Measurements from ENCODE around the gene SERTAD2. TPM values are rescaled to one million over a fixed set of nuclear protein-coding genes. Genes with fewer than 3 reads are reported as not detected.

The SERTAD2 gene
- polyA plus RNA-seq, 1 donor from 2014 or later = 14.6 TPM

DNA sequence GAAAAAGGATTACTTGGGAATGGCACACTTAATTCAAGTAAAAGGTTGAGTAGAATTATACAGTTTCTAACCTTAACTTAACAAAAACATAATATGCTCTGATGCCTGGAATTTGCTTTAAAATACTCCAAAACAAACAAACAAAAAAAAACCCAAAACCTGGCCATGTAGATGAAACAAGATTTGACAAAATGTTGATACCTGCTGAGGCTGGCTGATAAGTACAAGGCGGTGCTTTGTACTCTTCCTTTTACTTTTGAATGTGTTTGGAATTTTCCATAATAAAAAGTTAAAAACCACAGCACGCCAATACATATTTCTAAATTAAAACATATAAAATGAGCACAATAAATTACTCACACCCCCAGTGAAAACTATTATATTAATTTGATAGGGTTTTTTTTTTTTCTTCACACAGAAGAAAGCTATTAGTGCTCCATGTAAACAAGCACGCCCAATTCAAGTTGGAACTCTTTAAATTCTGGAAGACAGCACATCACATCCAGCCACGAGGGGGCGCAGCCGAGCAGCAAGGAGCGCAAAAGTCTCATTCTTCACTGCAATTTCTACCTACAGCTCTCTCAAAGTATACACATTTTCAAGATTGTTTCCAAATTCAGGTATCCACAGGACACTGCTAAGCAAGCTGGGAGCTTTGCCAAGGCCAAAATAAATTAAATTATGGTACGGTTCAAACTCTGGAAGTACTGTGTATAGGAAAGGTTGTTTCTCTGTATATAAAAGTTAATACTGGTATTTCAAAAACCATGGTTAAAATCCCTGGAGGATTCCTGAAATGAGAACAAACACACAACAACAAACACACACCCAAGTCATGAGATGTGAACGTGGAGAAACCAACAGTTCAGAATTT lies 7.5 kb downstream of the SERTAD2 start:
- peaks cover 74 to 82% (median 78%) of the 10 kb centered on the region in 3 donors for H3K4me1 Mint-ChIP-seq
- H3K9me3 Mint-ChIP-seq = no peaks in the 10 kb centered on the region
- H3K27me3 Mint-ChIP-seq = no peaks in the 10 kb centered on the region
- H3K36me3 Mint-ChIP-seq = no peaks in the 10 kb centered on the region
- H3K4me3 Mint-ChIP-seq = peak overlapping the region in 3 of 4 donors; percentile 18 to 84 (median 74)
- peak overlapping the region; percentile 76 to 91 (median 89) for H3K27ac Mint-ChIP-seq

- no peaks in the 10 kb centered on the region for H3K9me3 Mint-ChIP-seq
- no peaks in the 10 kb centered on the region for H3K27me3 Mint-ChIP-seq
- H3K36me3 Mint-ChIP-seq = no peaks in the 10 kb centered on the region
- peak overlapping the region; percentile 80 to 96 (median 90) for H3K4me3 Mint-ChIP-seq
- peak overlapping the region; percentile 93 to 95 (median 95) for H3K27ac Mint-ChIP-seq
- peaks cover 71 to 85% (median 76%) of the 10 kb centered on the region in 3 donors for H3K4me1 Mint-ChIP-seq
Measured at GRCh38 chr2:64644458-64645382, 9.0 kb downstream of the SERTAD2 start.

- Mint-ChIP-seq H3K36me3 (no peaks in the 10 kb centered on the region), H3K27ac (peak overlapping the region; percentile 93 to 95 (median 95)), H3K9me3 (no peaks in the 10 kb centered on the region), H3K4me3 (peak overlapping the region; percentile 80 to 96 (median 90)), H3K27me3 (no peaks in the 10 kb centered on the region), H3K4me1 (peaks cover 65 to 82% (median 73%) of the 10 kb centered on the region in 3 donors)
Measured at GRCh38 chr2:64643838-64644457, 9.8 kb downstream of the SERTAD2 start.

- Mint-ChIP-seq H3K9me3 (no peaks in the 10 kb centered on the region), H3K4me1 (peaks cover 63 to 85% (median 75%) of the 10 kb centered on the region in 3 donors), H3K36me3 (no peaks in the 10 kb centered on the region), H3K4me3 (peak overlapping the region; percentile 29 to 68 (median 54)), H3K27me3 (no peaks in the 10 kb centered on the region), H3K27ac (peak overlapping the region; percentile 71 to 95 (median 93))
Measured at GRCh38 chr2:64641599-64641998, 12.1 kb downstream of the SERTAD2 start.

DNA sequence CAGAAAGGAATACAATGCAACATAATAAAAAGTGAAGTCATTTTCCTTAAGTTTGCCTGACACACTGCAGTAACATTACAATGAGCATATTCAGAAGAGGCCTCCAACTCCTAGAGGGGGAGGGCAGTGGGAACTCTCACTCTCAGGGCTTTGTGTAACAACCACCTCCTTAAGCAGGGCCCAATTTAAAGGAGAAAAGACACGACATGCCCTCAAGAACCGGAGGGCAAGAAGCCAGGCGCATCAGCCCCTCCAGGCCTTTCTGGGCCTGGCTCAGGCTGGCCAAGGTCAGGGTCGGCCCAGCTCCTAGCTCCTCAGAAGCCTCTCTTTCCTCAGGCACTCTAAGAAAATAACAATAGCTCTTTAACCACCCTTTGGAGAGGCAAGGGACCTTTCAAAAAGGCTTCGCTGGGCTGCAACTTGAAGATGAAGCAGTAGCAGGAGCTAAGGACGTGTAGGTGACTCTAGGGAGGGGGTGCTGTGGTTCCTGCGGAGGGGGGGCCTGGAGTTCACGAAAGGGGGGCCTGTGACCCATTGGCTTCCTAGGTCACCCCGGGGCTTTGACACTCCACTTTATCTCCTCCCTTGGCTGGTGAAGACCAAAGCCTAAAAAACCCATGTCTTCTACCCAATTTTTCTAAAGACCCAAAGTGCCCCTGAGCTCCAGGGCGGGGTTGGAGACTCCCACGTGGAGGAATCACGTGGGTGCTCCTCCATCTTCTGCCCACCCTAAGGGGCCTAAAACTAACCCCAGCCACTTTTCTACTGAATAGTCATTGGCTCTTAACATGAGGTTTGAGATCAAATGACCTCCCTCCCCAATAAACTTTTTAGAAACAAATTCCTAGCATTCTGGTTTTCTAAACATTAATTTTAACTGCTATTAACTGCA lies 13.3 kb downstream of the SERTAD2 start:
- H3K27me3 Mint-ChIP-seq = no peaks in the 10 kb centered on the region
- H3K4me3 Mint-ChIP-seq = peak overlapping the region in 2 of 4 donors; percentile 5 to 65
- H3K27ac Mint-ChIP-seq = peak overlapping the region; percentile 16 to 95 (median 93)
- H3K4me1 Mint-ChIP-seq = peaks cover 60 to 90% (median 81%) of the 10 kb centered on the region in 3 donors
- H3K36me3 Mint-ChIP-seq = peaks cover 6% of the 10 kb centered on the region
- no peaks in the 10 kb centered on the region for H3K9me3 Mint-ChIP-seq

DNA sequence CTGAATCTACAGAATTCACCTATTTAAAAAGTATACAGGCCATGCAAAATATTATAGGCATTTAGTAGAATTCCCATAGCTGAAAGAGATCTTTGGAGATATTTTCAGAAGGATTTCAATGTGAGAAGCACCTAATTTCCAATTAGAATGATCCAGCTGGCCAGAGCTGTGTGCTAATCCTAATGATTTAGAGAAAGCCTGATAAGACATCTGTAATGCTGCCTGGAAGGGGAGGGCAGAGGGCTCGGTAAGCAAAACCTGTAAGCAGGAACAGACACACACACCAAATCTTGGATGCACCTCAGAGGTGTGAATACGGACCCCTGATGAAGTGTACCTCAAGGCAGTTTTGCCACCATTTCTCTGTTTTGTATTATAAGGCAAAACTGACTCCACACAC lies 14.0 kb downstream of the SERTAD2 start:
- H3K4me3 Mint-ChIP-seq = peak overlapping the region in 2 of 4 donors; percentile 5 to 31
- peak overlapping the region; percentile 58 to 95 (median 92) for H3K27ac Mint-ChIP-seq
- no peaks in the 10 kb centered on the region for H3K9me3 Mint-ChIP-seq
- H3K36me3 Mint-ChIP-seq = peaks cover 6% of the 10 kb centered on the region
- peaks cover 54 to 87% (median 75%) of the 10 kb centered on the region in 3 donors for H3K4me1 Mint-ChIP-seq
- H3K27me3 Mint-ChIP-seq = no peaks in the 10 kb centered on the region

GRCh38 chr2:64638502-64639120 lies 15.1 kb downstream of the SERTAD2 start:
- no peaks in the 10 kb centered on the region for H3K9me3 Mint-ChIP-seq
- H3K4me1 Mint-ChIP-seq = peaks cover 46 to 80% (median 67%) of the 10 kb centered on the region in 3 donors
- H3K27me3 Mint-ChIP-seq = no peaks in the 10 kb centered on the region
- peaks cover 6% of the 10 kb centered on the region for H3K36me3 Mint-ChIP-seq
- peak overlapping the region in 3 of 4 donors; percentile 58 to 90 (median 70) for H3K4me3 Mint-ChIP-seq
- peak overlapping the region; percentile 95 to 99 (median 98) for H3K27ac Mint-ChIP-seq

DNA sequence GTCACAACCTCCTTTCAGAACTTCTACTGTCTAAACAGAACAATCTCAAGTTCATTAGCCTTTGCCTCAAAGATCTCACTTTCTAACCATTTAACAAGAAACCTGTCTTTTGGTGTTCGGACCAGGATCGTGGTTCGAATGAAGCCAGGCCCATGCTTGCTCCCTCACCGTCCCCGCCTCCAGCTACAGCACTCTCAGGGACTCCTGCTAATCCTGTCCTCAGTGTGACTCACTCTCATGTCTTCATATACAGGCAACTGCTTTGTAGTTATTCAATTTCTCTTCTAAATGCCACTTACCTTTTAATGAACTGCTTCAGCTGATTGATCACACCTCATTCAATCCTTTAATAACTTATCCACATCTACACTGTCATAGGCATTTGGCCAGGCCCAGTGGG lies 15.8 kb downstream of the SERTAD2 start:
- Mint-ChIP-seq H3K36me3 (peaks cover 6% of the 10 kb centered on the region), H3K4me1 (peaks cover 39 to 77% (median 62%) of the 10 kb centered on the region in 3 donors), H3K27me3 (no peaks in the 10 kb centered on the region), H3K9me3 (no peaks in the 10 kb centered on the region), H3K4me3 (peak overlapping the region; percentile 8 to 90 (median 80)), H3K27ac (peak overlapping the region; percentile 95 to 99 (median 98))

GRCh38 chr2:64637000-64637635 lies 16.6 kb downstream of the SERTAD2 start:
- Mint-ChIP-seq H3K4me3 (peak overlapping the region; percentile 70 to 90 (median 82)), H3K36me3 (peaks cover 6% of the 10 kb centered on the region), H3K27ac (peak overlapping the region; percentile 95 to 99 (median 98)), H3K27me3 (no peaks in the 10 kb centered on the region), H3K9me3 (no peaks in the 10 kb centered on the region), H3K4me1 (peaks cover 35 to 72% (median 56%) of the 10 kb centered on the region in 3 donors)

GRCh38 chr2:64635976-64636911 lies 17.5 kb downstream of the SERTAD2 start:
- Mint-ChIP-seq H3K27ac (peak overlapping the region; percentile 95 to 99 (median 98)), H3K4me1 (peaks cover 32 to 64% (median 48%) of the 10 kb centered on the region in 3 donors), H3K4me3 (peak overlapping the region; percentile 70 to 90 (median 82)), H3K36me3 (peaks cover 8% of the 10 kb centered on the region), H3K9me3 (no peaks in the 10 kb centered on the region), H3K27me3 (no peaks in the 10 kb centered on the region)

GRCh38 chr2:64634345-64635267 lies 19.1 kb downstream of the SERTAD2 start:
- peaks cover 27 to 56% (median 40%) of the 10 kb centered on the region in 3 donors for H3K4me1 Mint-ChIP-seq
- H3K9me3 Mint-ChIP-seq = no peaks in the 10 kb centered on the region

More at GRCh38 chr2:64634345-64635267, 19.1 kb downstream of the SERTAD2 start:
- peaks cover 10% of the 10 kb centered on the region for H3K36me3 Mint-ChIP-seq
- peak overlapping the region in 1 of 3 donors; percentile 95 for H3K27ac Mint-ChIP-seq
- H3K27me3 Mint-ChIP-seq = no peaks in the 10 kb centered on the region
- H3K4me3 Mint-ChIP-seq = no peak overlapping the region
